Measurements from ENCODE around the gene AMH. TPM values are rescaled to one million over a fixed set of nuclear protein-coding genes. Genes with fewer than 3 reads are reported as not detected.

The AMH gene
- total and polyA plus RNA-seq, 4 donors: 0.73 to 3.5 (median 1.8) TPM

DNA sequence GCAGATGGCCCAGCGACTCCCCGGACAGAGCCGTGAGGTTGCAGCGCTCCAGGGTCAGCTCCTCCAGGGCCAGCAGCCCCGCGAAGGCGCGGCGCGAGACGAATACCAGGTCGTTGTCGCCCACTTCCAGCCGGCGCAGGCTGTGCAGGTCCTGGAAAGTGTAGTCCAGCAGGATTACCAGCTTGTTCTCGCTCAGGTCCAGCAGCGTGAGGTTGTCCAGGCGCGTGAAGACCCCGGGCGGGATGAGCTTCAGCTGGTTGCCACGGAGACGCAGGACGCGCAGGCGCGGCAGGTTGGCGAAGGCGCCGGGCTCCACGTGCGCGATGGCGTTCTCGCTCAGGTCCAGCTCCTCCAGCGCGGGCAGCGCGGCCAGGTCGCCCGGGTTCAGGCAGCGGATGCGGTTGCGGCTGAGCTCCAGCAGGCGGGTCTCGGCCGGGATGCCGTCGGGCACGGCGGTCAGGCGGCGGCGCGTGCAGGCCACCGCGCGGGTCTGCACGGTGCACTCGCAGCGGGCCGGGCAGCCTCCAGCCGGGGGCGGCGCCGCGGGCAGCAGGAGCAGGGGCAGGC lies 42.1 kb downstream of the AMH start:
- Histone ChIP-seq H3K36me3 (ENCODE audit: control insufficient read depth in 4 of 4, insufficient read depth in 4 of 4, low read length in 4 of 4) (peaks cover 0 to 1% (median 0%) of the 10 kb centered on the region in 4 donors), H3K4me1 (ENCODE audit: control insufficient read depth in 5 of 5, insufficient read depth in 5 of 5, low read length in 5 of 5) (peaks cover 0 to 26% (median 9%) of the 10 kb centered on the region in 5 donors), H3K9me3 (ENCODE audit: control insufficient read depth in 4 of 4, insufficient read depth in 3 of 4, low read length in 3 of 4) (peaks cover 0 to 2% (median 0%) of the 10 kb centered on the region in 4 donors), H3K4me3 (peak overlapping the region; percentile 17), H3K27me3 (ENCODE audit: control insufficient read depth in 3 of 3, insufficient read depth in 3 of 3, low read length in 2 of 3) (peaks cover 11 to 71% (median 49%) of the 10 kb centered on the region in 3 donors), H3K27ac (ENCODE audit: low read depth in 1 of 2, low read length in 1 of 2) (no peak overlapping the region), H3K9ac (ENCODE audit: insufficient read depth in 1 of 2, low read length in 2 of 2) (no peak overlapping the region)
- no peak for ATAC-seq (ENCODE audit: insufficient read depth, low FRiP score)
- 20 to 48% methylated on average over 66 to 67 of the region's 67 CpGs for WGBS, 2 donors
- peak in 1 of 3 donors; percentile 15 for DNase-seq
- TF ChIP-seq, protein P1, sequence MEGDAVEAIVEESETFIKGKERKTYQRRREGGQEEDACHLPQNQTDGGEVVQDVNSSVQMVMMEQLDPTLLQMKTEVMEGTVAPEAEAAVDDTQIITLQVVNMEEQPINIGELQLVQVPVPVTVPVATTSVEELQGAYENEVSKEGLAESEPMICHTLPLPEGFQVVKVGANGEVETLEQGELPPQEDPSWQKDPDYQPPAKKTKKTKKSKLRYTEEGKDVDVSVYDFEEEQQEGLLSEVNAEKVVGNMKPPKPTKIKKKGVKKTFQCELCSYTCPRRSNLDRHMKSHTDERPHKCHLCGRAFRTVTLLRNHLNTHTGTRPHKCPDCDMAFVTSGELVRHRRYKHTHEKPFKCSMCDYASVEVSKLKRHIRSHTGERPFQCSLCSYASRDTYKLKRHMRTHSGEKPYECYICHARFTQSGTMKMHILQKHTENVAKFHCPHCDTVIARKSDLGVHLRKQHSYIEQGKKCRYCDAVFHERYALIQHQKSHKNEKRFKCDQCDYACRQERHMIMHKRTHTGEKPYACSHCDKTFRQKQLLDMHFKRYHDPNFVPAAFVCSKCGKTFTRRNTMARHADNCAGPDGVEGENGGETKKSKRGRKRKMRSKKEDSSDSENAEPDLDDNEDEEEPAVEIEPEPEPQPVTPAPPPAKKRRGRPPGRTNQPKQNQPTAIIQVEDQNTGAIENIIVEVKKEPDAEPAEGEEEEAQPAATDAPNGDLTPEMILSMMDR (IDR thresholded peaks at IDR 0.05; ENCODE audit: control extremely low read depth, extremely low read depth): no peak

DNA sequence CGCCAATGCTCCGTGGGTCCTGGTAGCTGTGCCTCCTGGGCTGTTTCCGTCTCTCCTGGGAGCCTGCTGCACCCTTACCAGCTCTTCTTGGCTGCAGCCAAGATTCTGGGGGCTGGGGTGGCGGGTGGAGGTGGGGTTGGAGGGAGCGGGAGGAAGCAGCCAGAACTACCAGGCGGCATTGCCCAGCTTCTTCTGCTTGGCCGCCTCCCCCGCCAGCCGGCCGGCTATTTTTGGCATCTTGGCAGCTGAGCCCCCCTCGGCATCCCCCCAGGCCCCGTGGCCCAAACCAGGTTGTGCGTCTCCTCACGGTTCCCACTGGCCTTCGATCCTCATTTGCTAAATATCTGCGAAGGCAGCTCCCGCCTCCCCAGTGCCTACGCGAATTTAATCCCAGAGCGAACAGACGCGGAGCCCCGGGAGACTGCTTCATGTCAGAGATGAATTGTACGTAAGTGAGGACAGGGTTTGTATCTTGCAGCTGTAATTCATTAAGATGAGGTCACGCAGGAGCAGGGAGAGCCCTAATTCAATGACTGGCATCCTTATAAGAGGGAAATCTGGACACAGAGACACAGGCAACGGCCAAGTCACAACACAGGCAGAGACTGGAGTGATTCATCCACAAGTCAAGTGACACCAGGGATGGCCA lies 45.7 kb downstream of the AMH start:
- H3K27me3 ChIP-seq (ENCODE audit: control insufficient read depth in 3 of 3, insufficient read depth in 3 of 3, low read length in 2 of 3): peaks cover 11 to 49% (median 40%) of the 10 kb centered on the region in 3 donors
- peaks cover 0 to 22% (median 6%) of the 10 kb centered on the region in 5 donors for H3K4me1 ChIP-seq (ENCODE audit: control insufficient read depth in 5 of 5, insufficient read depth in 5 of 5, low read length in 5 of 5)
- no peak for ATAC-seq (ENCODE audit: insufficient read depth, low FRiP score)
- peak in 1 of 3 donors; percentile 4 for DNase-seq
- H3K4me3 ChIP-seq: no peak overlapping the region
- H3K27ac ChIP-seq (ENCODE audit: low read depth in 1 of 2, low read length in 1 of 2): peak overlapping the region in 1 of 2 donors; percentile 4
- H3K9me3 ChIP-seq (ENCODE audit: control insufficient read depth in 4 of 4, insufficient read depth in 3 of 4, low read length in 3 of 4): peaks cover 0 to 2% (median 0%) of the 10 kb centered on the region in 4 donors
- TF ChIP-seq, protein P1 (IDR thresholded peaks at IDR 0.05; ENCODE audit: control extremely low read depth, extremely low read depth): no peak
- H3K9ac ChIP-seq (ENCODE audit: insufficient read depth in 1 of 2, low read length in 2 of 2): no peak overlapping the region
- 28 to 54% methylated on average over 25 to 26 of the region's 26 CpGs for WGBS, 2 donors
- H3K36me3 ChIP-seq (ENCODE audit: control insufficient read depth in 4 of 4, insufficient read depth in 4 of 4, low read length in 4 of 4): peaks cover 0 to 1% (median 0%) of the 10 kb centered on the region in 4 donors

DNA sequence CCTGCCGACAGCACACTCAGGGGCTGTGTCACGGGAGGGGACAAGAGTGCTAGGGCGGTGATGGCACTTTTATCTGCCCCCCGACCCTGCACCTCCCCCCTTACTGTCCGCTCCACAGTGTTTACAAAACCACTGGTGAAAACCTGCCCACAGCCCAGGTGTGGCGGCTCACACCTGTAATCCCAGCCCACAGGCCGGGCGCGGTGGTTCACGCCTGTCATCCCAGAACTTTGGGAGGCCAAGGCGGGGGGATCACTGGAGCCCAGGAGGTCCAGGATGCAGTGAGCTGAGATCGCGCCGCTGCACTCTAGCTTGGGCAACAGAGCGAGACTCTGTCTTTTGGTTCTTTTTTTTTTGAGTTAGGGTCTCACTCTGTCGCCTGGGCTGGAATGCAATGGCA lies 47.0 kb downstream of the AMH start:
- 85 to 90% methylated on average over 16 of the region's 16 CpGs for WGBS, 2 donors
- H3K9me3 ChIP-seq (ENCODE audit: control insufficient read depth in 4 of 4, insufficient read depth in 3 of 4, low read length in 3 of 4): peaks cover 0 to 2% (median 0%) of the 10 kb centered on the region in 4 donors
- DNase-seq: no peak
- H3K27me3 ChIP-seq (ENCODE audit: control insufficient read depth in 3 of 3, insufficient read depth in 3 of 3, low read length in 2 of 3): peaks cover 3 to 43% (median 36%) of the 10 kb centered on the region in 3 donors
- peaks cover 0 to 10% (median 0%) of the 10 kb centered on the region in 5 donors for H3K4me1 ChIP-seq (ENCODE audit: control insufficient read depth in 5 of 5, insufficient read depth in 5 of 5, low read length in 5 of 5)
- no peak overlapping the region for H3K27ac ChIP-seq (ENCODE audit: low read depth in 1 of 2, low read length in 1 of 2)
- no peak for ATAC-seq (ENCODE audit: insufficient read depth, low FRiP score)
- H3K4me3 ChIP-seq: no peak overlapping the region
- no peak overlapping the region for H3K9ac ChIP-seq (ENCODE audit: insufficient read depth in 1 of 2, low read length in 2 of 2)
- TF ChIP-seq, protein P1 (IDR thresholded peaks at IDR 0.05; ENCODE audit: control extremely low read depth, extremely low read depth): no peak
- H3K36me3 ChIP-seq (ENCODE audit: control insufficient read depth in 4 of 4, insufficient read depth in 4 of 4, low read length in 4 of 4): peaks cover 0 to 1% (median 0%) of the 10 kb centered on the region in 4 donors

All from lung (tissue), 12 donors.